Skin epidermis (tissue), 12 donors: ENCODE data around the gene RHOH.

Experiments used
- H3K27ac ChIP-seq, 21 experiments: fragments of 200-600 bp; sonication (generic) in 11 of 21; one replicate each; pipeline ENCODE4 v1.5.0; 2020; ENCODE audit warnings: mild to moderate bottlenecking in 3 of 21, inconsistent platforms in 2 of 21, moderate library complexity in 2 of 21
- H3K4me3 ChIP-seq, 7 experiments: fragments of 200-600 bp; sonication (generic) in 2 of 7; one replicate each; pipeline ENCODE4 v1.5.0; 2020; ENCODE audit warnings: inconsistent platforms in 2 of 7, mild to moderate bottlenecking in 2 of 7, moderate library complexity in 1 of 7

The RHOH gene

GRCh38 chr4:40224432-40224831 lies 27.6 kb downstream of the RHOH start:
- Histone ChIP-seq H3K4me3 (no peak overlapping the region), H3K27ac (peak overlapping the region in 2 of 21 experiments; percentile 14 to 77)

- Histone ChIP-seq H3K4me3 (no peak overlapping the region), H3K27ac (peak overlapping the region in 3 of 21 experiments; percentile 9 to 77 (median 14))
Observed at GRCh38 chr4:40225497-40225896, 28.7 kb downstream of the RHOH start.

GRCh38 chr4:40227284-40227683 lies 30.5 kb downstream of the RHOH start:
- H3K4me3 ChIP-seq, result no peak overlapping the region
- peak overlapping the region in 4 of 21 experiments; percentile 3 to 77 (median 8) for H3K27ac ChIP-seq

- Histone ChIP-seq H3K27ac (peak overlapping the region in 6 of 21 experiments; percentile 8 to 77 (median 57)), H3K4me3 (no peak overlapping the region)
Observed at GRCh38 chr4:40228497-40229365, 31.9 kb downstream of the RHOH start.

- Histone ChIP-seq H3K27ac (peak overlapping the region in 10 of 21 experiments; percentile 20 to 69 (median 54)), H3K4me3 (no peak overlapping the region)
Observed at GRCh38 chr4:40231316-40231863, 34.6 kb downstream of the RHOH start.

- H3K4me3 ChIP-seq, result no peak overlapping the region
- H3K27ac ChIP-seq, result peak overlapping the region in 1 of 21 experiments; percentile 51
Observed at GRCh38 chr4:40232610-40233009, 35.8 kb downstream of the RHOH start.

GRCh38 chr4:40233227-40233626 lies 36.4 kb downstream of the RHOH start:
- H3K4me3 ChIP-seq, result no peak overlapping the region
- H3K27ac ChIP-seq, result peak overlapping the region in 1 of 21 experiments; percentile 3

GRCh38 chr4:40234519-40235039 lies 37.7 kb downstream of the RHOH start:
- no peak overlapping the region for H3K4me3 ChIP-seq
- H3K27ac ChIP-seq, result peak overlapping the region in 1 of 21 experiments; percentile 48

- Histone ChIP-seq H3K4me3 (no peak overlapping the region), H3K27ac (peak overlapping the region in 13 of 21 experiments; percentile 1 to 80 (median 48))
Observed at GRCh38 chr4:40238008-40238699, 41.3 kb downstream of the RHOH start.

GRCh38 chr4:40238700-40239548 lies 42.1 kb downstream of the RHOH start:
- peak overlapping the region in 12 of 21 experiments; percentile 1 to 80 (median 55) for H3K27ac ChIP-seq
- H3K4me3 ChIP-seq, result no peak overlapping the region

- no peak overlapping the region for H3K4me3 ChIP-seq
- peak overlapping the region in 3 of 21 experiments; percentile 9 to 80 (median 57) for H3K27ac ChIP-seq
Observed at GRCh38 chr4:40240040-40240653, 43.3 kb downstream of the RHOH start.

GRCh38 chr4:40241026-40241425 lies 44.2 kb downstream of the RHOH start:
- Histone ChIP-seq H3K27ac (peak overlapping the region in 4 of 21 experiments; percentile 22 to 83 (median 48)), H3K4me3 (no peak overlapping the region)

GRCh38 chr4:40241941-40242340 lies 45.1 kb downstream of the RHOH start:
- peak overlapping the region in 11 of 21 experiments; percentile 2 to 83 (median 31) for H3K27ac ChIP-seq

GRCh38 chr4:40243386-40243948 lies 46.6 kb downstream of the RHOH start:
- Histone ChIP-seq H3K4me3 (no peak overlapping the region), H3K27ac (peak overlapping the region in 10 of 21 experiments; percentile 2 to 83 (median 48))

More at GRCh38 chr4:40241941-40242340, 45.1 kb downstream of the RHOH start:
- no peak overlapping the region for H3K4me3 ChIP-seq

- peak overlapping the region in 2 of 21 experiments; percentile 11 to 51 for H3K27ac ChIP-seq
- no peak overlapping the region for H3K4me3 ChIP-seq
Observed at GRCh38 chr4:40244606-40245005, 47.8 kb downstream of the RHOH start.

- H3K27ac ChIP-seq, result peak overlapping the region in 4 of 21 experiments; percentile 24 to 77 (median 58)
Observed at GRCh38 chr4:40245550-40245949, 48.7 kb downstream of the RHOH start.

GRCh38 chr4:40246011-40246900 lies 49.4 kb downstream of the RHOH start:
- H3K27ac ChIP-seq, result peak overlapping the region in 7 of 21 experiments; percentile 24 to 77 (median 53)
- H3K4me3 ChIP-seq, result no peak overlapping the region

More at GRCh38 chr4:40245550-40245949, 48.7 kb downstream of the RHOH start:
- H3K4me3 ChIP-seq, result no peak overlapping the region
